ENCODE measurements around the gene SRRM4. TPM values are rescaled to one million over a fixed set of nuclear protein-coding genes. Genes with fewer than 3 reads are reported as not detected.

Gene SRRM4
- total RNA-seq, 3 donors from 2014 or later: not detected

DNA sequence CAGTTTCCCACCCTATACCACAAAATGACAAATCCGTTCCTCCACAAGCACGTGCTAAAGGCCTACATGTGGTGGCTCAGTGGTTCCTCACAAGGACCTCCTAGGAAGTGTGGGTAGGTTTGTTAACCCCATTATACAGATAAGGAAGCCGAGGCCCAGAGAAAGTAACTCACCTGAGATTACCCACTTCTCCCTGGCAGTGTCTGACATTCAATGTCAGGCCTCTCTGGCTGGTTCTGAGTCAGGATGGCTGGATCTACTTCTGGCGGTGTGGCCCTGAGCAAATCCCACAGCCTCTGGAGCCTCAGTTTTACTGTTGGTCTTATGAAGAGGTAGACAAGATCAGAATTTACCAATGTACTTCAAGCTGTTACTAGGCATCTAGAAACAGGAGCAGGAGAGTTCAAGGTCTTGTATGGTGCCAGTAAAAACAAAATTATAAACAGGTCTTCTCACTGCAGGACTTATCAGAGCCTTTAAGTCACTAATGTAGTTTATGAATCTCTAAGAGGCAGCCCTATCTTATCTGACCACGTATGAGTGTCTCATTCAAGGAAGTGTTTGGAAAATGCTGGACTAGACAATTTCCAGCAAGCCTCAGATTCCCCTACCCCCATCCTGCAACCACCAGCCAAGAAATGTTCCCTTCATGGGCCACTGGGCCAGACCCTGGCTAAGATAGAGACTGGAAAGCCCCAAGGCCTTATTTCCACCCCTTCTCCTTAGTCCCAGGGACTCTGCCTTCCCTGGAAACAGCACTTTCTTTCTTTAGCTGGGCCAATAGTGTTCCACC lies 201.6 kb downstream of the SRRM4 start:
- Mint-ChIP-seq H3K4me1 (ENCODE audit: low read depth) (no peaks in the 10 kb centered on the region), H3K9me3 (no peaks in the 10 kb centered on the region), H3K36me3 (ENCODE audit: insufficient read depth) (no peaks in the 10 kb centered on the region), H3K4me3 (no peak overlapping the region), H3K27me3 (ENCODE audit: low read depth) (peaks cover 9% of the 10 kb centered on the region)
- ATAC-seq: no peak
- no peak for DNase-seq

DNA sequence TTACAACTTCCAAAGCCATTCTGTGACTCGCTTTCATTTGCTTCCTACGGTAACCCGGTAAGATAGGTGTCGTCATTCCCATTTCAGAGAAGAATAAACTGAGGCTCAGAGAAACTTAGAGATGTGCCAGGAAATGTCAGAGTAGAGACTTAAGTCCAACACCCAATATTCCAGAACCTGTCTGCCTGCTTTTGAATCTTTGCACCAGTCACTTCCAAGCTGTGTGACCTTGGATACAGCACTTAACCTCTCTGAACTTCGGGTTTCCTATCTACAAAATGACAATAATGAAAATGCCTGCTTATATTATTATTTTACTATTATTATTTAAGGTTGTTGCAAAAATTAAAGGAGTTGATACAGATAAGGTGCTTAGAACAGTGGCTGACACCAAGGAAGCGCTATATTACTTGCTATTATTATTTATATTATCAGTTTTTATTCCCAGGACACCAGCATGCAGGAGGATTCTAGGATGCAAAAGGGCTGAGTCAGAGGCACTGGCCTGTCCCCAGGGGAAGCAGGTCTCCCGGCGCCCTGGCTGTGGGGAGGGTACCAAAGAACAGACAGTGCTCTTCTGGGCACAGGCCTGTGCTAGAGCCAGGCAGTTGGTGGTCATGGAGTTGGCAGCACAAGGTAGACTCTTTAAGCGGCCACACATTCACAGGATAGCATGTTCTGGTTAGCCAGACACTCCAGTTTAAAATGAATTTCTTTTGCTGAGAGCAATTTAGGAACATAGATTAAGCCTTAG lies 202.8 kb downstream of the SRRM4 start:
- Mint-ChIP-seq H3K9me3 (no peaks in the 10 kb centered on the region), H3K27me3 (ENCODE audit: low read depth) (peaks cover 7% of the 10 kb centered on the region), H3K36me3 (ENCODE audit: insufficient read depth) (no peaks in the 10 kb centered on the region), H3K4me3 (no peak overlapping the region), H3K4me1 (ENCODE audit: low read depth) (no peaks in the 10 kb centered on the region)
- ATAC-seq (no peak), DNase-seq (no peak)

DNA sequence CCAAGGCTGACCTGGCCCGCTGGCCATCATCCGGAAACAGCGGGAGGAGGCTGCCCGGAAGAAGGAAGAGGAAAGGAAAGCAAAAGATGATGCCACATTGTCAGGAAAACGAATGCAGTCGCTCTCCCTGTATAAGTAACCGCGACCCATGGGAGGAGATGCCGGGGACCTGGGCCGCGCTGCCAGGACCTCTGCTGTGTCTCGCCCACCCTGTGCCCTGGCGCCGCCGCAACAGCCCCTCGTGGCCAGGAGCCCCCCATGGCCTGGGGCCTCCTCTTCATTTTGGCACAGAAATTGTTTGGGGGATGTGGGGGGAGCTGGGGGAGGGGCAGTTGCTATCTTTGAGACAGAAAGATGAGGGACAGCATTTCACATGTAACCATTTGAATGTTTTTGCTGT lies 213.9 kb downstream of the SRRM4 start:
- Mint-ChIP-seq H3K36me3 (ENCODE audit: insufficient read depth) (no peaks in the 10 kb centered on the region), H3K4me1 (ENCODE audit: low read depth) (no peaks in the 10 kb centered on the region), H3K9me3 (peaks cover 4% of the 10 kb centered on the region), H3K27me3 (ENCODE audit: low read depth) (no peaks in the 10 kb centered on the region), H3K4me3 (no peak overlapping the region)
- no peak for DNase-seq
- ATAC-seq: no peak

DNA sequence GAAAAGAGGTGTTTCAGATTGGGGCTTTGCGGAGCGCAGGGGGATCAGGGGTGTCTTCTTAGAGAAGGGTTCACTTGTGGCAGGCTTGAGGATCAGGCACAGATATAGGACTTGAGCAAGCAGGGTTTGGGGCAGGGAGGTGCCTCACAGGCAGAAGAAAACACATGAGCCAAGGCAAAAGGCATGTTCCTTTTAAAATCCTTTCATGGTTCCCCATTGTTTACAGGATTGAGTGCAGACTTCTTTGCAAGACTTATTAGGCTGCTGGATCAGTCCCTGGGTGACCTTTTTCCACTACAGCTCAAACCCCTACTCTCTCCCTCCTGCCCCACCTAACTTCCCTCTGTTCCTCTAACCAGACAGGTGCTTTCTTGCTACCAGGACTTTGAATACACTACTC lies 217.1 kb downstream of the SRRM4 start:
- Mint-ChIP-seq H3K27me3 (ENCODE audit: low read depth) (no peaks in the 10 kb centered on the region), H3K4me1 (ENCODE audit: low read depth) (no peaks in the 10 kb centered on the region), H3K9me3 (peaks cover 4% of the 10 kb centered on the region), H3K4me3 (no peak overlapping the region), H3K36me3 (ENCODE audit: insufficient read depth) (no peaks in the 10 kb centered on the region)
- no peak for DNase-seq
- ATAC-seq: no peak

DNA sequence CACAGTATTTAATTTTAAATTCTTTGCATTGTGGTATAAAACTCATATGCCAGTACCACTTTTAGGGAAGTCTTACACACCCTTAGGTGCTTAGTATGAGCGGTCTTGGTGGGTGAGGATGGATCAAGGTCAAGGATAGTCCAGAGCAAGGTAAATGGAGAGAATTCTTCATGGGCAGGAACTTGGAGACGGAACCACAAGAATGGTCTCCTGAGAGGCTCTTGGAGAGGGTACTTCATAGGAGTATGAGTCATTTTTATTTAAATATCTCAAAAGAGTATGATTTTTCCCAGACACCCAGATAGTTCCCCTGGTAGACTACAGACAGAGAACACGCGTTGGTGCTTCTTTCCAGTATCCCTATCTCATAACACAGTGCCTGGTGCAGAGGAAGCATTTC lies 219.3 kb downstream of the SRRM4 start:
- Mint-ChIP-seq H3K4me3 (no peak overlapping the region), H3K9me3 (no peaks in the 10 kb centered on the region), H3K27me3 (ENCODE audit: low read depth) (peaks cover 4% of the 10 kb centered on the region), H3K4me1 (ENCODE audit: low read depth) (no peaks in the 10 kb centered on the region), H3K36me3 (ENCODE audit: insufficient read depth) (no peaks in the 10 kb centered on the region)
- ATAC-seq (no peak), DNase-seq (no peak)

DNA sequence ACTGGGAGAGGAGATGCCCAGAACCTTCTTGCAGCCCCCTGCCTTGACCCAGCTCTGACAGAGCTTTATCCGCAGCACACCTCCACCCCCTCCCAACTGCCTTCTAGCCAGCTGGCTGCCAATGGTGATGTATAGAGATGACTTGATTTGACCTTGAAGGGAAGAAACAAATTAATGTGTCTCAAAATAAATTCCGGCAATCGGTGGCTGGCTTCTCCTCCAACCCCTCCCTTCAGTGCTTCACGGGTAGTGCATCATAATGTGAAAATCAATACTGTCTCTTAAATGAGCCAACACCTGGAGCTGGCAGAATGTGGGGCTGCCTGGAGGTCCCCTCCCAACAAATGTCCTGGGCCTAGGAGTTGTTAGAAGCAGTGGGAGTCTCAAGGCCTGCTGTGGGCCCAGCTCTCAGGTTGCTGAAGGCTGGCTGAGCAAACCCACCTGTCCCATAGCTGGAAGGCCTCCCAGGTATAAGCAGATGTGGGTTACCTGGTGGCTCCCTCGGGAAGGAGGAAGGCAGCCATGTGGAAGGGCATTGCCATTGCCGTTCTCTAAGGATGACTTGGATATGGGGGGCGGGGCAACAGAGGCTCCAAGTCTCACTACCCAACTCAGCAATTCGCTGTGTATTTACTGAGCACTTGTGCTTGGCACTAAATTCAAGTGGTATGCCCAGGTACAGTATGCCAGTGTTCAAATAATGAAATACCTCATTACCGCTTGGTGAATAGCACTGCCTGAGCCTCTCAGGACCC lies 220.6 kb downstream of the SRRM4 start:
- Mint-ChIP-seq H3K27me3 (ENCODE audit: low read depth) (peaks cover 4% of the 10 kb centered on the region), H3K4me1 (ENCODE audit: low read depth) (no peaks in the 10 kb centered on the region), H3K36me3 (ENCODE audit: insufficient read depth) (no peaks in the 10 kb centered on the region), H3K4me3 (no peak overlapping the region), H3K9me3 (no peaks in the 10 kb centered on the region)
- no peak for DNase-seq
- ATAC-seq: no peak

DNA sequence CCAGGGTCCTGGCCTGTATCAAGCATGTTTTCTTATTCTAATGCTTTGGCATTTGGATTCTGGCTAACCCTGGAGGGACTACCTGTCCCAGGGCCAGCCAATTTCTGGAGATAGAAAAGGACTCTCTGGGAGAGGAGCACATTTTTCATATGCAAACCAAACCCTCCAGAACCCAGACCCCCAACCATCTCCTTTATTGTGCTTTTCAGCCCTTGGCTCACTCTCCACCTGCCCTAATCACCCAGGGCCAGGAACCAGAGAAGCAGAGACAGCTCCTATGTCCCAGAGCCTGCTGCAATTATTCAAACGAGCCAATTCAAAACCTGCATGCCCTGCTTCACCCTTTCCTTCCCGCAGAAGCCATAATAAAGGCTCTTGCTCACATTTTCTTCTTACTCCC lies 221.2 kb downstream of the SRRM4 start:
- ATAC-seq: no peak
- Mint-ChIP-seq H3K27me3 (ENCODE audit: low read depth) (peaks cover 4% of the 10 kb centered on the region), H3K9me3 (no peaks in the 10 kb centered on the region), H3K4me1 (ENCODE audit: low read depth) (no peaks in the 10 kb centered on the region), H3K4me3 (no peak overlapping the region), H3K36me3 (ENCODE audit: insufficient read depth) (no peaks in the 10 kb centered on the region)
- DNase-seq: no peak

DNA sequence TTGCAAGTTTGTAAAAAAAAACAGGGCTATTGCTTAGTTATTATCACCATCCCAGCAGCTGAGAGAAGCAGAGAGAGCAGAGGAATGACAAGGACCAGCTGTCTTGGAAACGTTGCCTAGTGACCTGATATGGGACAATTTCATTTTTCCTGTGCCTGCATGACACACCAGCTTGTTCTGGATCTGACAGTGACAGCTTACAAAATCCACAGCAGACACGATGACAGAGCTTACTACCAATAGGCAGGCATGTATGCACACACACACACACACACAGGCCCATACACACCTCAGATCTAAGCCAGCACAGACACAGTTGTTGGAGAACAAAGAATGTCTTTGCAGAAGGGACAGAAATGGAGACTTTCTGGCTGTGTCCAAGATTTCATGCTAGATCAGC lies 222.8 kb downstream of the SRRM4 start:
- H3K4me1 Mint-ChIP-seq (ENCODE audit: low read depth): no peaks in the 10 kb centered on the region
- DNase-seq: no peak
- peaks cover 4% of the 10 kb centered on the region for H3K27me3 Mint-ChIP-seq (ENCODE audit: low read depth)
- ATAC-seq: no peak
- H3K36me3 Mint-ChIP-seq (ENCODE audit: insufficient read depth): no peaks in the 10 kb centered on the region
- H3K4me3 Mint-ChIP-seq: no peak overlapping the region
- no peaks in the 10 kb centered on the region for H3K9me3 Mint-ChIP-seq

DNA sequence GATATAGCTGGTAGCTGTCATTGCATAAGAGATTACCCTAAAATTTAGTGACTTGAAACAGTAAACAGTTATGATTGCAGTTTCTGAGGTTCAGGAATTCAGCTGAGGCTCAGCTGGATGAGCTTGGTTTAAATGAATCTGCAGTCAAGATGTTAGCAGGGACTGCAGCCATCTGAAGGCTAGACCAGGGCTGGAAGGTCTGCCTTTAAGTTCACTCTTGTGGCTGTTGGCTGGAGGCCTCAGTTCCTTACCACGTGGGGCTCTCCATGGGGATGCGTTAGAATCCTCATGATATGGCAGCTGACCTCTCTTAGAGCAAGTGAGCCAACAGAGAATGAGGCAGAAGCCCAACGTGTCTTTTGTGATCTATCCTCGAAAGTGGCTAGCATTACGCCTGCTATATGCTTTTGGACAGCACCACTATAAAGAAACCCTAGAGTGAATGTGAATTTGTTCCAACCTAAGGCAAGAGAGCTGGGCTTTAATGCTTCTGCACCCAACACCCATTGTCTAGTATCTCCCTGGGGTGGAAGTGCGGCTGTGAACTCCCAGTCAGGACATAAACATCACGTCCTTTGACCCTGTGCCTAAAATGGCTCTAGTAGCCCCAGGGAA lies 223.4 kb downstream of the SRRM4 start:
- ATAC-seq (no peak), DNase-seq (no peak)
- no peaks in the 10 kb centered on the region for H3K36me3 Mint-ChIP-seq (ENCODE audit: insufficient read depth)
- H3K4me3 Mint-ChIP-seq: no peak overlapping the region
- H3K27me3 Mint-ChIP-seq (ENCODE audit: low read depth): peaks cover 4% of the 10 kb centered on the region
- no peaks in the 10 kb centered on the region for H3K4me1 Mint-ChIP-seq (ENCODE audit: low read depth)
- no peaks in the 10 kb centered on the region for H3K9me3 Mint-ChIP-seq

DNA sequence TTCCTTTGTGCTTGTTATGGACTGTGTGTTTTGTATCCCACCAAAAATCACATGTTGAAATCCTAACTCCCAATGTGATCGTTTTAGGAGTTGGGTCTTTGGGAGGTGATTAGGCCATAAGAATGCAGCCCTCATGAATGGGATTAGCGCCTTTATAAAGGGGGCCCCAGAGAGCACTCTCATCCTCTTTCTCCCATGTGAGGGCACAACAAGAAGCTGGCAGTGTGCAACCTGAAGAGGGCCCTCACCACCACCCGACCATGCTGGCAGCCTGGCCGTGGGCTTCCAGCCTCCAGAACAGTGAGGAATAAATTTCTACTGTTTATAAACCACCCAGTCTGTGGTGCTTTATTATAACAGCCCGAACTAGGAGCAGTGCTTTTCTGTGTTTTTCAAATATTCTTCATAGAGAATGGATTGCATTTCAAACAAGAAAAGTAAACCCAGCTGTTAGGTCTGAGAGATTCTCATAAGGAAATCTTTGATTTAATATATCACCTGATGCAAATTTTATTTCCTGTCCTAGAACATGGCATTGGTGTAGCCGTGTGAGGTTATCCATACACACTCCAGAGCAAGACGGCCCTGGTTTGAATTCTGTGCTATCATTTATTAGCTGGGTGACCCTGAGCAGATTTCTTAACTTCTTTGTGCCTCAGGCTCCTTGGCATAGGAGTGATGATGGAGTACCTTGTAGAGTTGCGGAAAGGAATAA lies 225.2 kb downstream of the SRRM4 start:
- ATAC-seq: no peak
- Mint-ChIP-seq H3K4me3 (no peak overlapping the region), H3K27me3 (ENCODE audit: low read depth) (peaks cover 4% of the 10 kb centered on the region), H3K4me1 (ENCODE audit: low read depth) (no peaks in the 10 kb centered on the region), H3K36me3 (ENCODE audit: insufficient read depth) (no peaks in the 10 kb centered on the region), H3K9me3 (no peaks in the 10 kb centered on the region)
- no peak for DNase-seq

DNA sequence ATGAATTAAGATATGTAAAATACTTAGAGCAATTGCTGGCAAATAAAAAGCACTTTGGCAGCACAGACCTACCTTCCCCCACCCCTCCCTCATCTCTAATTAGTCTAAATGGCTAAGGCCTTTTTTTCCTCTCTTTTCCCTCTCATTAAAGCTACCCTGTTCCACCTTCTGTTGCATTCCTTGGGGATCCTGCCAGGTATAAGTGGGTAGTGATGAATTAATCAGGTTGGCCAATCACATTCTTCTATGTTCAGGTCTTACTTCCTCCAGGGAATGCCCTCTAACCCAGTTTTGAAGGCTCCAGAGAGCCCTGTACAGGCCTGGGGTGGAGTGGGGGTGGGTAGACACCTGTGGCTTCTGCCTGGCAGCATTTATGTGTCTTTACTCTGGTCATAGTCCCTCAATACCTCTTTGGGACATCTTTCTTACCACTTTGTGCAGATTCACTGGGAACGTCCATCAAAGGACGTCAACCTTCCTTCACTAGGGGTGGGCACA lies 225.8 kb downstream of the SRRM4 start:
- ATAC-seq (no peak), DNase-seq (no peak)
- H3K36me3 Mint-ChIP-seq (ENCODE audit: insufficient read depth): no peaks in the 10 kb centered on the region
- no peaks in the 10 kb centered on the region for H3K9me3 Mint-ChIP-seq
- H3K27me3 Mint-ChIP-seq (ENCODE audit: low read depth): peaks cover 4% of the 10 kb centered on the region
- H3K4me1 Mint-ChIP-seq (ENCODE audit: low read depth): no peaks in the 10 kb centered on the region
- H3K4me3 Mint-ChIP-seq: no peak overlapping the region

DNA sequence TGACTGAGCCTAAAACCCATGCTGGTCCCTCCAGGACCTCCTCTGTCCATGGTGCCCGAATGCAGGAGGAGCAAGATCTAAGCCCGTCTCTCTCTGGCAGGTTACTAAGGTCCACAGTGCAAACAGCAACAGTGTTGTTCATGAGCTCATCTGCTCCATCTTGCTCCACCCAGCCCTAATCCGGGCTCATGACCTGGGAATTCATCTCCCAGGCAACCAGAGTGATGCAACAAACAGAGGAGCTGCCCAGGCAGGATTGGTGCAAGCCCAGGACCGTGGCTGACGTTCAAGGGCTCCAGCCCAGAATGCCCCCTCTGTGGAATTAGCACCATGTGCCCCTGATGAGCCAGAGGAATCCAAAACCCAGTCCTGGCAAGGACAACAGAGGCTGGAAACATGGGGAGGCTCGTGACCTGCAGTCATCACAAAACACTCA lies 227.3 kb downstream of the SRRM4 start:
- H3K4me1 Mint-ChIP-seq (ENCODE audit: low read depth): no peaks in the 10 kb centered on the region
- DNase-seq: no peak
- peaks cover 4% of the 10 kb centered on the region for H3K27me3 Mint-ChIP-seq (ENCODE audit: low read depth)
- H3K4me3 Mint-ChIP-seq: no peak overlapping the region
- no peak for ATAC-seq
- no peaks in the 10 kb centered on the region for H3K9me3 Mint-ChIP-seq
- H3K36me3 Mint-ChIP-seq (ENCODE audit: insufficient read depth): no peaks in the 10 kb centered on the region

DNA sequence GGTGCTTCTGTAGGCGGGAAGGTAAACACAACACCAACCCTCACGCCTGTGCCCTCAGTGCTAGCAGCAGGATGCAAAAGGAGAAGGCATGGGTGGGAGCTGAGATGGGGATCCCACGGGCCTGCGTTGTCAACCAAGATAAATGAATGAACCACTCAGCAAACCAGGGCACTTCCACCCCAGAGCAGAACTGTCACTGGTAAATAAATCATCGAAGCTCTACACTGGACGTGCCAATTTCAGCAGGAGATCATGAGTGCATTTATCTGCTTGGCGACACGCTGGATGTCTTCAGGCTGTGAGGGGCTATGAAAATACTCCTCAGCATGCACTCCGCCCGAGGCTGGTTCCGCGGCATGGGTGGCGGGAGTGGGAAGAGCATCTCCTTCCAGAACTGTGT lies 230.5 kb downstream of the SRRM4 start:
- H3K27me3 Mint-ChIP-seq (ENCODE audit: low read depth): no peaks in the 10 kb centered on the region
- H3K36me3 Mint-ChIP-seq (ENCODE audit: insufficient read depth): no peaks in the 10 kb centered on the region
- H3K4me3 Mint-ChIP-seq: no peak overlapping the region
- ATAC-seq (no peak), DNase-seq (no peak)
- H3K4me1 Mint-ChIP-seq (ENCODE audit: low read depth): no peaks in the 10 kb centered on the region
- no peaks in the 10 kb centered on the region for H3K9me3 Mint-ChIP-seq
